Activated T-cell treated with anti-CD3 and anti-CD28 coated beads, Interleukin-2, amount 50 U/mL, for 24 hours (primary cell): Measurements from ENCODE around the gene HEY2.
"Not testable (repeated sequence)": the region's sequence is repeated elsewhere in the genome, so short reads cannot be mapped to it uniquely, and the experiment has no call there.

ENCODE experiments used
- DNase-seq: peaks from one replicate; pipeline ENCODE4 v3.0.0-alpha.2; 2020
- H3K27ac Mint-ChIP-seq: 2 replicates; pipeline ENCODE4 v1.8.0; 2020; ENCODE audit warnings: mild to moderate bottlenecking, mixed read lengths
- H3K27me3 Mint-ChIP-seq: 2 replicates; pipeline ENCODE4 v1.8.0; 2020; ENCODE audit warnings: mixed read lengths
- H3K36me3 Mint-ChIP-seq: 2 replicates; pipeline ENCODE4 v1.8.0; 2020; ENCODE audit warnings: low read depth, mixed read lengths
- H3K4me1 Mint-ChIP-seq: 2 replicates; pipeline ENCODE4 v1.8.0; 2020; ENCODE audit warnings: low read depth, mixed read lengths
- H3K4me3 Mint-ChIP-seq: 2 replicates; pipeline ENCODE4 v1.8.0; 2020; ENCODE audit warnings: mild to moderate bottlenecking, moderate library complexity, mixed read lengths
- H3K9me3 Mint-ChIP-seq: 2 replicates; pipeline ENCODE4 v1.8.0; 2020; ENCODE audit warnings: mixed read lengths

Gene HEY2

DNA sequence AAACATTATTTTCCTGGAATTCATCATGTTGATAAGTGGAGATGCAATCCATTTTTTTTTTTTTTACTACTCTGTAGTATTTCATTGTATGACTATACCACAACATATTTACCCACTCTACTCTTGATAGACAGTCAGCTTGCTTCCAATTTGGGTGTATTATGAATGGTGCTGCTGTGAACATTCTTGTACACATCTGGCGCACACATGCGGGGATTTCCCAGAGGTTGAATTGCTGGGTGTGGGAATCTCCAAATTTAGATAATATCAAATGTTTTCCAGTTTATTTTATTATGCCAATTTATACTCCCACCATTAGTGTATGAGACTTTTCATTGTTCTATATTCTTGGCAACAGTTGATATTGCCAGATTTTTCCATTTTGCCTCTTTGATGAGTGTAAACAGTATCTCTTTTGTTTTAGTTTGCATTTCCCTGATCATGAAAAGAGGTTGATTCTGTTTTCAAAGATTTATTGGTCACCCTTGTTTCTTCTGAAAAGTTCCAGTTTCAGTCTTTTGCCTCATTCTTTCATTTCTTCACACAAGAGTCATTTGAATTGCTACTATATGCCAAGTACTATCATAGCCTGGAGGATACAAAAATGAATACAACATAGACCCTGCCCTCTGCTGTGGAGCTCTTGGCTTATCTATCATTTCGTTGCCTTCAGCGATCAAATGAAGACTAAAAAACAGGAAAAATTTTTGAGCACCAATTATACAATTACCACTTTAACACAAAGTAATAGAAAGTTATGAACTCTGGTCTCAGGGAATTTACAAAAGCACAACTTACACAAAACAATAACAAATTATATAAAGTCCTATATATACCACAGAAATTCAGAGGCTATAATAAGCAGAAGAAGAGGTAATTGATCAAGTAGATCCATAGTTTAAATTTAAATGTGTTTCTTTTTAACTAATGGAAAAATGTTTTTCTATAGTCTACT is 24.2 kb downstream of the HEY2 start:
- Mint-ChIP-seq H3K27me3 (no peaks in the 10 kb centered on the region), H3K27ac (no peak overlapping the region), H3K4me1 (peaks cover 13% of the 10 kb centered on the region), H3K4me3 (no peak overlapping the region), H3K9me3 (no peaks in the 10 kb centered on the region), H3K36me3 (no peaks in the 10 kb centered on the region)
- DNase-seq = no peak

GRCh38 chr6:125776107-125776826 is 26.8 kb downstream of the HEY2 start:
- H3K9me3 Mint-ChIP-seq, H3K27me3 Mint-ChIP-seq, H3K36me3 Mint-ChIP-seq, H3K27ac Mint-ChIP-seq, H3K4me3 Mint-ChIP-seq, DNase-seq: not testable (repeated sequence)
- H3K4me1 Mint-ChIP-seq = peaks cover 10% of the 10 kb centered on the region

DNA sequence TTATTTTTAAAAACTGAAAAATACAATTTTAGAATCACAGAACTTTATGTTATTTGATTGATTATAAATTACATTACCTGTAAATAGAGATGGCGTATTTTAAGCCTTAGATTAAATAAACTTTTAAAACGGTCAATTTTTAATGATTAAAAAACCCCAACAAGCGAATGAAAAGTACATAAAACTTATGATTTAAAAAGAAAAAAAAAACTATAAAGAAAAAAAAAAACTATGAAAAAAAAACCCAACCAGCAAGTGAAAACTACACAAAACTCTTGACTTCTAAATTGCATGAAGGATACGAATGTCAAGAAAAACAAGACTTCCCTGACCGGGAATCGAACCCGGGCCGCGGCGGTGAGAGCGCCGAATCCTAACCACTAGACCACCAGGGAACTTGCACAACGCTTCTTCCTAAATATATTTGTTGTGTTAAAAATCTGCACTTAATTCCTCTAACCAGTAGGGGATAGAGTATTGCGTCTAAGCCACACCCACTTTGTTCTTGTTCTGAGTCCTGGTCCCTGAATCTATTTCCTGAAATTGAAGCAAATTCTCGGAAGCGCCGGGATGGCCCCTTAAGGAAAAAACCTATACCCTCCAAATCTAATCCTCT is 30.6 kb downstream of the HEY2 start:
- peak; percentile 93 for DNase-seq
- Mint-ChIP-seq H3K27ac (no peak overlapping the region), H3K4me1 (peaks cover 20% of the 10 kb centered on the region), H3K27me3 (no peaks in the 10 kb centered on the region), H3K36me3 (peaks cover 7% of the 10 kb centered on the region), H3K9me3 (no peaks in the 10 kb centered on the region), H3K4me3 (no peak overlapping the region)

DNA sequence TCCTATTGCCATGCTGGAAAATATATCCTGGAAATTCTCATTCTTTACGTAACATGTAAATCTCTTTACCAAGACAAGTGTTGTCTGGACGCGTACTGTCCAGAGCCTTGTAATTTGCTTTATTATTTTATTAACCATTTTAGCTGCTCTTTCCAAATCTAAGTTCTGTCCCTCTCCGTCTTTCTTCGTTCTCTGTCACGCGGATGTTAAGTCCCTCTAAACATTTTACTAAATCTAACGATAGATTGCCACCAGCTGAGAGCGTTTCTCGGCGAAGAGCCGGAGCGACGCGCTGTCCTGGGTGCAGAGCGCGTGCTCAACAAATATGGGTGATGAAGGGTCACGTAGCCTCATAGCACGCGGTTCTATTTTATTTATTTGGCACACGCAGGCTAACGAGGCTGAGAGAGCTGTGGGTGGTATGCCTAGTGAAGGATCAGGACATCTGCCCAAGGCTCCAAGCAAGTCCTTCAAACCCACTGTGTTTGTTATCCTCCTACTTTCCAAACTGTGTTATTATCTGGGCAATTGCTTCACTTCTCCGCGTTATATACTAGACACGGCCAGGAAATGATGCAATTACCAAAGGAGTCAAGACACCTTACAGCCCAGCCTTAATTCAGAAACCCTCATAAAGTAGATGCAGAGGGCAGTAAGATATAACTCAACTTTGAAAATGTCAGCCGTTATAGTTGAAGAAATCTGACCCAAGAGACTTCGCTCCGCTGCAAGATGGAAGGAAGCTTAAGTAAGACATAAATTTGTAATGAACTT is 31.3 kb downstream of the HEY2 start:
- DNase-seq = peak; percentile 79
- H3K9me3 Mint-ChIP-seq = no peaks in the 10 kb centered on the region
- no peak overlapping the region for H3K27ac Mint-ChIP-seq
- H3K27me3 Mint-ChIP-seq = no peaks in the 10 kb centered on the region
- H3K36me3 Mint-ChIP-seq = peaks cover 10% of the 10 kb centered on the region
- peaks cover 20% of the 10 kb centered on the region for H3K4me1 Mint-ChIP-seq
- no peak overlapping the region for H3K4me3 Mint-ChIP-seq

DNA sequence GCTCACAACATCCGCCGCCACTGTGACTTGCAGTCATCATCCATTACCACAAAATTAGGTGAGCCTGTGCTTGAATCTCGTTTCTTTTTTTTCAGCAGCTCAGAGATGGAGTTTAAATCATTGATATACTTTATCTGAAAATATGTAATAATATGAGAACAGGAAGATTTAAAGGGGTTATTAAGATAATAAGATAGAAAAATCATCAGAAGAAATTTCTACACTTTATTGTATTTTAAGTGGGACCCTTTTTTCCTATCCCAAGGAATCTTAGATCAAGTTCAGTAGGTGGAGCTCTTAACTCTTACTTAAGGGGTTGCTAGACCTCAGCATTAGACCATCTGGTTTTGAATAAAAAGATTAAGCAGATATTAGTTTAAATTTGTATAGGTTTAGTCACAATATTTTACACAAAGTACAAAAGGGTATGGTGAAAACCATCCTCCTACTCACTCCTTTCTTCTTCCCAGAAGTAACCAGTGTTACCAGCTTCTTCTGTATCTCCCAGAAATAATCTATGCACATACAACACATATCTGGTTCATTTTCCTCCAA is 32.0 kb downstream of the HEY2 start:
- Mint-ChIP-seq H3K36me3 (peaks cover 16% of the 10 kb centered on the region), H3K9me3 (no peaks in the 10 kb centered on the region), H3K27me3 (no peaks in the 10 kb centered on the region), H3K27ac (no peak overlapping the region), H3K4me3 (no peak overlapping the region), H3K4me1 (peaks cover 20% of the 10 kb centered on the region)
- DNase-seq = no peak

DNA sequence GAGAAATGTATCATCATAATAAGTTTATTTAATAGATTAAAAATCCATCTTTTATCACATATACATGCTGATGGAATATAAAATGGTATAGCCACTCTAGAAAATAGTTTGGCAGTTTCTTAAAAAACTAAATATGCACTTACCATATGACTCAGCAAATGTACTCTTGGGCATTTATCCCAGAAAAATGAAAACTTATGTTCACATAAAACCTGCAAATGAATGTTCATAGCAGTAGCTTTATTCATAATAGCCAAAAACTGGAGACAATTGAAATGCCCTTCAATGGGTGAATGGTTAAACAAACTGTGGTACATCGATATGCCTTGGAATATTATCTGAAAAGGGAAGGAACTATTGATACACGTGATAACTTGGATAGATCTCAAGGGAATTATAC is 34.9 kb downstream of the HEY2 start:
- H3K27ac Mint-ChIP-seq = no peak overlapping the region
- no peaks in the 10 kb centered on the region for H3K27me3 Mint-ChIP-seq
- H3K36me3 Mint-ChIP-seq = peaks cover 36% of the 10 kb centered on the region
- peaks cover 30% of the 10 kb centered on the region for H3K4me1 Mint-ChIP-seq
- H3K9me3 Mint-ChIP-seq = no peaks in the 10 kb centered on the region
- no peak for DNase-seq
- H3K4me3 Mint-ChIP-seq = no peak overlapping the region

GRCh38 chr6:125787791-125788190 is 38.4 kb downstream of the HEY2 start:
- peaks cover 48% of the 10 kb centered on the region for H3K4me1 Mint-ChIP-seq
- H3K27ac Mint-ChIP-seq = no peak overlapping the region
- no peak for DNase-seq
- H3K36me3 Mint-ChIP-seq = peaks cover 44% of the 10 kb centered on the region
- no peaks in the 10 kb centered on the region for H3K27me3 Mint-ChIP-seq
- H3K4me3 Mint-ChIP-seq = no peak overlapping the region
- H3K9me3 Mint-ChIP-seq = no peaks in the 10 kb centered on the region

DNA sequence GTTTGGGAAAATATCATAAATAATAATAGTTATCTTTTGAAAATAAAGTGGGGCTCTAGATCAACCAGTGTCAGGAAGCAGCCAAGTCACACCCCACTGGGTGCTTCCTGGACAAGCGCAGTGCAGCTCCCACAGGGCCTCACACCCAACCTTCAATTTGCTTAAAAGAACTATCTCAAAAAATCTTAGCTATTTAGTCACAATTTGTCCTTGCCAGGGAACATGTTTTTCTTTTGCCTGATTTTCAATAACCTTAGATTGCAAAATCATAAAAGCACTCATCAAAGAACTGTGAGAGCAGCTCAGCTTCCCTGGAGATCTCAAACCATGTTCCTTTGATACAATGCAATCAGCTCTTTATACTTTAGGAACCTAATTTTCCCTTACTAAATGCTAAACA is 39.7 kb downstream of the HEY2 start:
- H3K36me3 Mint-ChIP-seq = peaks cover 42% of the 10 kb centered on the region
- peak overlapping the region; percentile 97 for H3K27ac Mint-ChIP-seq
- H3K4me1 Mint-ChIP-seq = peaks cover 55% of the 10 kb centered on the region
- no peak for DNase-seq
- H3K4me3 Mint-ChIP-seq = peak overlapping the region; percentile 83
- no peaks in the 10 kb centered on the region for H3K9me3 Mint-ChIP-seq
- H3K27me3 Mint-ChIP-seq = no peaks in the 10 kb centered on the region

- Mint-ChIP-seq H3K27ac (peak overlapping the region; percentile 97), H3K9me3 (no peaks in the 10 kb centered on the region), H3K36me3 (peaks cover 38% of the 10 kb centered on the region), H3K4me3 (peak overlapping the region; percentile 83), H3K27me3 (no peaks in the 10 kb centered on the region), H3K4me1 (peaks cover 57% of the 10 kb centered on the region)
- DNase-seq = peak; percentile 73
Observed at GRCh38 chr6:125789576-125790357, 40.3 kb downstream of the HEY2 start.

- Mint-ChIP-seq H3K27ac (peak within 1 kb of the TSS; percentile 97), H3K27me3 (no peaks in the 10 kb centered on the region), H3K36me3 (peaks cover 38% of the 10 kb centered on the region), H3K9me3 (no peaks in the 10 kb centered on the region), H3K4me1 (peaks cover 64% of the 10 kb centered on the region), H3K4me3 (peak within 1 kb of the TSS; percentile 85)
- peak; percentile 86 for DNase-seq
Observed at GRCh38 chr6:125790358-125791150, 41.1 kb downstream of the HEY2 start, which contains the start of gene NCOA7. NCOA7 (plus strand) TSS chr6:125790960; CDS start chr6:125815355, 24,395 bp downstream.

- Mint-ChIP-seq H3K9me3 (no peaks in the 10 kb centered on the region), H3K27me3 (no peaks in the 10 kb centered on the region), H3K4me3 (peak overlapping the region; percentile 85), H3K27ac (peak overlapping the region; percentile 92), H3K4me1 (peaks cover 68% of the 10 kb centered on the region), H3K36me3 (peaks cover 35% of the 10 kb centered on the region)
- DNase-seq = peak; percentile 51
Observed at GRCh38 chr6:125791151-125791819, 41.9 kb downstream of the HEY2 start.

DNA sequence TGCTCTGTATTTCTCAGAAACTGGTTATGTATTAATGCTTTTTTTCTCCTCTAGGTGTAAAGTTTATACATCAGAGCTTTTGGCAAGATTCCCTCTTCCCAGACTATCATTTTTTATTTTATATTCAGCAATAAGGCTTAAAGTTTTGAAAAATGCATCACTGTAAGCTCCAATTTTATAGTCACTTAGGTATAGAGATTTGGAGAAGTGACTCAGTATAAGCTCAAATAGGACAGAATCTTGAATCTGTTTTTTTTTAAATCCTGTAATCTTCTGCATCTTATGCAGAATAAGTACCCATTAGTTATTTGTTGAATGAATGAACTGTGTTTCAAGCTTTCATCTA is 42.4 kb downstream of the HEY2 start:
- no peak for DNase-seq
- peaks cover 68% of the 10 kb centered on the region for H3K4me1 Mint-ChIP-seq
- peaks cover 32% of the 10 kb centered on the region for H3K36me3 Mint-ChIP-seq
- H3K4me3 Mint-ChIP-seq = peak overlapping the region; percentile 85
- no peaks in the 10 kb centered on the region for H3K9me3 Mint-ChIP-seq
- H3K27me3 Mint-ChIP-seq = no peaks in the 10 kb centered on the region
- peak overlapping the region; percentile 92 for H3K27ac Mint-ChIP-seq
